Calu3 (cell line): ENCODE results near the gene DDX19B. TPM values are rescaled to one million over a fixed set of nuclear protein-coding genes. Genes with fewer than 3 reads are reported as not detected.
A peak's percentile ranks its signal among the peaks of the same experiment; 100 is the strongest.
"Not testable (repeated sequence)": the region's sequence is repeated elsewhere in the genome, so short reads cannot be mapped to it uniquely, and the experiment has no call there.

Experiments used
- BruUV-seq: library from RNA; stranded (reverse); fragments of 400-500 nt; replicated peaks from 2 replicates; lab custom pipeline; 2021; lab: Mats Ljungman, UMichigan
- CTCF ChIA-PET: fragments of 300-600 bp; sonication (Branson Sonifier 250); formaldehyde crosslinking; loops from one replicate; lab custom pipeline; 2022; ENCODE audit warnings: antibody characterized with exemption; lab: Charles Lee
- DNase-seq: peaks from one replicate; pipeline ENCODE4 v3.0.0; 2022
- H3K27ac Mint-ChIP-seq: one replicate; pipeline ENCODE4 v1.8.0; 2022; ENCODE audit warnings: mixed read lengths; ENCODE audit not compliant: unreplicated experiment
- H3K27me3 Mint-ChIP-seq: one replicate; pipeline ENCODE4 v1.8.0; 2022; ENCODE audit warnings: mixed read lengths; ENCODE audit not compliant: unreplicated experiment
- H3K36me3 Mint-ChIP-seq: one replicate; pipeline ENCODE4 v1.8.0; 2022; ENCODE audit warnings: mild to moderate bottlenecking, moderate library complexity, mixed read lengths; ENCODE audit not compliant: insufficient read depth, unreplicated experiment
- H3K4me1 Mint-ChIP-seq: one replicate; pipeline ENCODE4 v1.8.0; 2022; ENCODE audit warnings: mild to moderate bottlenecking, low read depth, mixed read lengths; ENCODE audit not compliant: unreplicated experiment
- H3K4me3 Mint-ChIP-seq: one replicate; pipeline ENCODE4 v1.8.0; 2022; ENCODE audit warnings: mild to moderate bottlenecking, low read depth, moderate library complexity, mixed read lengths; ENCODE audit not compliant: unreplicated experiment
- H3K9me3 Mint-ChIP-seq: one replicate; pipeline ENCODE4 v1.8.0; 2022; ENCODE audit warnings: low read depth, mixed read lengths; ENCODE audit not compliant: unreplicated experiment
- intact Hi-C: fragments of 100-400 bp; cut with micrococcal nuclease; formaldehyde crosslinking; loops from one replicate; pipeline ENCODE4 v1.10.0; 2022; ENCODE audit not compliant: unreplicated experiment
- total RNA-seq: library from RNA; stranded (reverse); gene quantifications from 2 replicates; pipeline ENCODE4 v1.2.3, GENCODE V29; 2022
- TF ChIP-seq, protein P1 (sequence below): fragments of 200-600 bp; IDR thresholded peaks from one replicate; pipeline ENCODE4 v1.8.0; 2022; ENCODE audit warnings: antibody characterized with exemption; ENCODE audit not compliant: unreplicated experiment

The DDX19B gene
- total RNA-seq, 1 experiment from 2014 or later, result 45.2 TPM

DNA sequence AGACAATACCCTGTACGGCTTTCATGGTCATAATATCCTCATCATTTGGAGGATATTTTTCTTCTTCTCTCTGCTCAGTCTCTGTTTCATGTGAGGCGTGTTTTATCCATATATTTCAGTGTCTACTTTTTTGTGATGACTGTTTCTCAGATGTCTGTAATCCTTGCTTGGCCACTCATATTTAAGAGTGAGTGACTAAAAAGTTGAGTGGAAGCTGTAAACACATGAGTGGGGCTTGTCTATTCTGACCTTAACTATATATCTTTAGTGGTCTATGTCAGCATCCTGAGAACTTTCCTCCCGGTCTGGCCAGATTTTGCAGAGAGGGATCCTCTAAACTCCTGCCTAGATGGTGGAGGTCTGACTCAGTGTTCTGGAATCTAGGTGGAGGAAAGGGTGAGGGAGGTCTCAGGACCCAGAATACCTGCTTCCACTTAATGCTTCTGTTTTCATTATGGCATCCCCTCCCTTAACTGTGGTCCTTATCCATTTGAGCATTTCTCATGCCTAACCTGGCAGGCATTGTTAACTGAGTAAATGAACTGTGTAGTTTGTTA lies 6.0 kb downstream of the DDX19B start:
- Mint-ChIP-seq H3K27ac (peak overlapping the region; percentile 1), H3K4me3 (no peak overlapping the region), H3K4me1 (peaks cover 18% of the 10 kb centered on the region), H3K9me3 (peaks cover 9% of the 10 kb centered on the region), H3K36me3 (peaks cover 34% of the 10 kb centered on the region), H3K27me3 (no peaks in the 10 kb centered on the region)
- TF ChIP-seq, protein P1, sequence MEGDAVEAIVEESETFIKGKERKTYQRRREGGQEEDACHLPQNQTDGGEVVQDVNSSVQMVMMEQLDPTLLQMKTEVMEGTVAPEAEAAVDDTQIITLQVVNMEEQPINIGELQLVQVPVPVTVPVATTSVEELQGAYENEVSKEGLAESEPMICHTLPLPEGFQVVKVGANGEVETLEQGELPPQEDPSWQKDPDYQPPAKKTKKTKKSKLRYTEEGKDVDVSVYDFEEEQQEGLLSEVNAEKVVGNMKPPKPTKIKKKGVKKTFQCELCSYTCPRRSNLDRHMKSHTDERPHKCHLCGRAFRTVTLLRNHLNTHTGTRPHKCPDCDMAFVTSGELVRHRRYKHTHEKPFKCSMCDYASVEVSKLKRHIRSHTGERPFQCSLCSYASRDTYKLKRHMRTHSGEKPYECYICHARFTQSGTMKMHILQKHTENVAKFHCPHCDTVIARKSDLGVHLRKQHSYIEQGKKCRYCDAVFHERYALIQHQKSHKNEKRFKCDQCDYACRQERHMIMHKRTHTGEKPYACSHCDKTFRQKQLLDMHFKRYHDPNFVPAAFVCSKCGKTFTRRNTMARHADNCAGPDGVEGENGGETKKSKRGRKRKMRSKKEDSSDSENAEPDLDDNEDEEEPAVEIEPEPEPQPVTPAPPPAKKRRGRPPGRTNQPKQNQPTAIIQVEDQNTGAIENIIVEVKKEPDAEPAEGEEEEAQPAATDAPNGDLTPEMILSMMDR, result no peak
- CTCF ChIA-PET, result no interaction called here
- intact Hi-C loops, result no loop called here
- peak; percentile 21 for DNase-seq
- BruUV-seq, result no TSS peak

DNA sequence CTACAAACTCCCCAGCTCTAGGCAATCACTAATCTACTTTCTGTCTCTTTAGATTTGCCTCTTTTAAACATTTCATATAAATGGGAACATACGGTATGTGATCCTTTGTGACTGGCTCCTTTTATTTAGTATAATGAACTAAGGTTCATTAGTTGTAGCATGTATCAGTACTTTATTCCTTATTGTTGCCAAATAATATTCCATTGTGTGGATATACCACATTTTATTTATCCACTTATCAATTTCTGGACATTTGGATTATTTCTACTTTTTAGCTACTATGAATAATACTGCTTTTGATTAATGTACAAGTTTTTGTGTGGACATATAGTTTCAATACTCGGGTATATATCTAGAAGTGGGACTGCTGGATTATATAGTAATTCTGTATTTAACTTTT lies 7.9 kb downstream of the DDX19B start:
- Mint-ChIP-seq H3K9me3 (no peaks in the 10 kb centered on the region), H3K4me3 (no peak overlapping the region), H3K4me1 (peaks cover 9% of the 10 kb centered on the region), H3K27ac (no peak overlapping the region), H3K27me3 (no peaks in the 10 kb centered on the region), H3K36me3 (peaks cover 22% of the 10 kb centered on the region)
- CTCF ChIA-PET, result no interaction called here
- BruUV-seq, result no TSS peak
- TF ChIP-seq, protein P1, result no peak
- DNase-seq, result no peak
- intact Hi-C loops, result no loop called here

DNA sequence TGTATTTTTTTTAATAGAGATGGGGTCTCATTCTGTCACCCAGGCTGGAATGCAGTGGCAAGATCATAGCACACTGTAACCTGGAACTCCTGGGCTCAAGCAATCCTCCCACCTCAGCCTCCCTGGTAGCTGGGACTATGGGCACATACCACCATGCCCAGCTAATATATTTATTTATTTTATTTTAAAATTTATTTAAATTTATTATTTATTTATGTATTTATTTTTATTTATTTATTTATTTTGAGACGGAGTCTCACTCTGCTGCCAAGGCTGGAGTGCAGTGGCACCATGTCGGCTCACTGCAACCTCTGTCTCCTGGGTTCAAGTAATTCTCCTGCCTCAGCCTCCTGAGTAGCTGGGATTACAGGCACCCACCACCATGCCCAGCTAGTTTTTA lies 8.7 kb downstream of the DDX19B start:
- CTCF ChIA-PET, H3K27me3 Mint-ChIP-seq, DNase-seq, intact Hi-C loops, BruUV-seq, H3K4me1 Mint-ChIP-seq, H3K9me3 Mint-ChIP-seq, H3K27ac Mint-ChIP-seq, H3K4me3 Mint-ChIP-seq: not testable (repeated sequence)
- H3K36me3 Mint-ChIP-seq, result peaks cover 14% of the 10 kb centered on the region

DNA sequence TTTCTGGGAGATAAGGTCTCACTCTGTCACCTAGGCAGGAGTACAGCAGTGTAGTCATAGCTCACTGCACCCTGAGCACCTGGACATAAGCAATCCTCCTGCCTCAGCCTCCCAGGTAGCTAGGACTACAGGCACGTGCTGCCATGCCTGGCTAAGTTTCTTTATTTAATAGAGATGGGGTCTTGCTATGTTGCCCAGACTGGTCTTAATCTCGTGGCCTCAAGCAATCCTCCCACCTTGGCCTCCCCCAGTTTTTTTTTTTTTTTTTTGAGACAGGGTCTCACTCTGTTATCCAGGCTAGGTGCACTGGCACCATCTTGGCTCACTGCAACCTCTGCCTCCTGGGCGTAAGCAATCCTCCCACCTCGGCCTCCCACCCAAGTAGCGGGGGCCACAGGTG lies 21.1 kb downstream of the DDX19B start:
- no peaks in the 10 kb centered on the region for H3K27me3 Mint-ChIP-seq
- no TSS peak for BruUV-seq
- no peaks in the 10 kb centered on the region for H3K9me3 Mint-ChIP-seq
- intact Hi-C loops, result no loop called here
- CTCF ChIA-PET, result interaction anchor here (0.7 kb wide), 2 partner anchors 35 to 127 kb away, joined by 3 to 5 read pairs; no protein-coding TSS in a partner anchor
- no peak for DNase-seq
- no peak overlapping the region for H3K4me3 Mint-ChIP-seq
- TF ChIP-seq, protein P1, result no peak
- H3K4me1 Mint-ChIP-seq, result no peaks in the 10 kb centered on the region
- H3K27ac Mint-ChIP-seq, result no peak overlapping the region
- peaks cover 64% of the 10 kb centered on the region for H3K36me3 Mint-ChIP-seq

DNA sequence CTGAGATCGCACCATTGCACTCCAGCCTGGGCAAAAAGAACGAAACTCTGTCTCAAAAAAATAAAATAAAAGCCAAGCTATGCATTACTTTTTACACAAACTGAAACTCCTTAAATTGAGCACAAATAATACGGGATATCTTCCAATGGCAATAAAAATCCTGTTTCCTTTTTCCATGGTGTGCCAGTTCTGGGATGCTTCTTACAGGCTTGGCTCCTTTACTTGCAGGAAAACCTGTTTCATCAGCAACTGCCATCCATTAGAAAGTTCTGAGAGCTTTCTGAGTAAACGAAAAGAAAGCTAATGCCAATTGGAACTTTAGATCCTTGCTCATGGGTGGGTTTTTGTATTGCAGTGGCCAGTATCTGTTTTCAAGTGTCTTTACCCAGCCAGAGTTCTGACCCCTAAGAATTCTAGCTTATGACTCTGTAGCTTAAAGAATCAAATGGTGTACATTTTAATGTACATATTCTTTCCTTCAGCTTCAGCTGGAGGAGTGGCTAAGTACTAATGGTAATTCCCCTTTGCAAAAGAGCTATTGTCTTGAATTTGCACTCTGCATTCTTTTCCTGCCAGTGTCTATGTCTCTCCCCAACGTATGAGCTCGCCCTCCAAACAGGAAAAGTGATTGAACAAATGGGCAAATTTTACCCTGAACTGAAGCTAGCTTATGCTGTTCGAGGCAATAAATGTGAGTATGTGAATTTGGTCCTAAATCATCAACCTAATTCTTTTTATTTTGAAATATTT lies 26.2 kb downstream of the DDX19B start:
- H3K4me3 Mint-ChIP-seq, result no peak overlapping the region
- intact Hi-C loops, result no loop called here
- no peak for DNase-seq
- H3K4me1 Mint-ChIP-seq, result no peaks in the 10 kb centered on the region
- BruUV-seq, result no TSS peak
- CTCF ChIA-PET, result no interaction called here
- H3K27ac Mint-ChIP-seq, result no peak overlapping the region
- H3K27me3 Mint-ChIP-seq, result no peaks in the 10 kb centered on the region
- no peaks in the 10 kb centered on the region for H3K9me3 Mint-ChIP-seq
- H3K36me3 Mint-ChIP-seq, result peaks cover 43% of the 10 kb centered on the region
- TF ChIP-seq, protein P1, result no peak
